ENCODE data around the gene CYP26A1.

CYP26A1 gene

GRCh38 chr10:93126483-93127052 lies 52.9 kb downstream of the CYP26A1 start:
- DNase-seq = peak; percentile 8
